ENCODE data around the gene HSD3B2.

HSD3B2 gene

GRCh38 chr1:119384591-119384990 lies 30.4 kb upstream of the HSD3B2 start:
- TF ChIP-seq CTCF (conservative IDR thresholded peaks at IDR 0.05) = no peak
- TF ChIP-seq ZFX (IDR thresholded peaks at IDR 0.05) = no peak
- 0 out of 2 replicates have a peak overlapping the region, but pooled peaks have one; percentile 7 for H3K27ac ChIP-seq

- TF ChIP-seq ZFX (IDR thresholded peaks at IDR 0.05) = no peak
- TF ChIP-seq CTCF (conservative IDR thresholded peaks at IDR 0.05) = no peak
Observed at GRCh38 chr1:119385650-119386049, 29.3 kb upstream of the HSD3B2 start.

GRCh38 chr1:119387858-119388257 lies 27.1 kb upstream of the HSD3B2 start:
- H3K27ac ChIP-seq = peak overlapping the region; percentile 79
- no peak for TF ChIP-seq ZFX (IDR thresholded peaks at IDR 0.05)
- no peak for TF ChIP-seq CTCF (conservative IDR thresholded peaks at IDR 0.05)

More at GRCh38 chr1:119385650-119386049, 29.3 kb upstream of the HSD3B2 start:
- peak overlapping the region; percentile 10 for H3K27ac ChIP-seq

GRCh38 chr1:119388450-119388849 lies 26.5 kb upstream of the HSD3B2 start:
- TF ChIP-seq CTCF (conservative IDR thresholded peaks at IDR 0.05) (no peak), ZFX (IDR thresholded peaks at IDR 0.05) (no peak)
- peak overlapping the region; percentile 79; the same call in 1 of the 2 replicates for H3K27ac ChIP-seq

- TF ChIP-seq ZFX (IDR thresholded peaks at IDR 0.05) (no peak), CTCF (conservative IDR thresholded peaks at IDR 0.05) (no peak)
- H3K27ac ChIP-seq = peak overlapping the region; percentile 95
Observed at GRCh38 chr1:119390526-119390925, 24.4 kb upstream of the HSD3B2 start.

GRCh38 chr1:119391749-119392148 lies 23.2 kb upstream of the HSD3B2 start:
- peak overlapping the region; percentile 12; the same call in 1 of the 2 replicates for H3K27ac ChIP-seq
- TF ChIP-seq CTCF (conservative IDR thresholded peaks at IDR 0.05) (no peak), ZFX (IDR thresholded peaks at IDR 0.05) (no peak)

GRCh38 chr1:119394085-119394484 lies 20.9 kb upstream of the HSD3B2 start:
- H3K27ac ChIP-seq = no peak overlapping the region
- TF ChIP-seq CTCF (conservative IDR thresholded peaks at IDR 0.05) (no peak), ZFX (IDR thresholded peaks at IDR 0.05) (no peak)

All from C4-2B (cell line).